ENCODE measurements around the gene ATG10. TPM values are rescaled to one million over a fixed set of nuclear protein-coding genes. Genes with fewer than 3 reads are reported as not detected.
A peak's percentile ranks its signal among the peaks of the same experiment; 100 is the strongest.

Gene ATG10
- total RNA-seq, 1 experiment from 2014 or later: 12.2 TPM

GRCh38 chr5:82274343-82275211, 302.8 kb downstream of the ATG10 start:
- H3K27me3 Mint-ChIP-seq (ENCODE audit: low read depth): no peaks in the 10 kb centered on the region
- ATAC-seq (peak; percentile 70), DNase-seq (ENCODE audit: low spot score) (peak; percentile 79)
- ChIA-PET CTCF (interaction anchor here (0.8 to 1.4 kb wide), 3 partner anchors 16 to 37 kb away, joined by 3 to 5 read pairs (median 4); no protein-coding TSS in a partner anchor), POLR2A (interaction anchor here (1.6 kb wide), 1 partner anchor 19 kb away, joined by 7 read pairs; no protein-coding TSS in a partner anchor)
- H3K27ac Mint-ChIP-seq: peak overlapping the region; percentile 94
- peaks cover 58% of the 10 kb centered on the region for H3K4me1 Mint-ChIP-seq
- H3K9me3 Mint-ChIP-seq: no peaks in the 10 kb centered on the region
- H3K4me3 Mint-ChIP-seq: peak overlapping the region; percentile 47
- H3K36me3 Mint-ChIP-seq: peaks cover 36% of the 10 kb centered on the region
- TF ChIP-seq NR3C1 (CRISPR knock-in tag; conservative IDR thresholded peaks at IDR 0.05; ENCODE audit: low read depth) (peak; percentile 55; the same call in 1 of the 2 replicates), CREB1 (CRISPR knock-in tag; IDR thresholded peaks at IDR 0.05) (peak; percentile 39; the same call in 1 of the 2 replicates), NR1H2 (CRISPR knock-in tag; IDR thresholded peaks at IDR 0.05) (no peak), NFYB (CRISPR knock-in tag; conservative IDR thresholded peaks at IDR 0.05; ENCODE audit: low read depth) (no peak), ZNF281 (CRISPR knock-in tag; IDR thresholded peaks at IDR 0.05) (0 out of 2 replicates have a peak, but pooled peaks have one; percentile 32), SP1 (CRISPR knock-in tag; conservative IDR thresholded peaks at IDR 0.05) (peak; percentile 57; the same call in 1 of the 2 replicates), ZNF416 (CRISPR knock-in tag; IDR thresholded peaks at IDR 0.05) (peak; percentile 97), CTCF (IDR thresholded peaks at IDR 0.05) (no peak), HMGXB4 (CRISPR knock-in tag; IDR thresholded peaks at IDR 0.05) (no peak), ZNF512 (CRISPR knock-in tag; IDR thresholded peaks at IDR 0.05; ENCODE audit: borderline replicate concordance) (no peak), NFATC4 (CRISPR knock-in tag; IDR thresholded peaks at IDR 0.05) (peak; percentile 95), ZNF425 (CRISPR knock-in tag; conservative IDR thresholded peaks at IDR 0.05) (0 out of 2 replicates have a peak, but pooled peaks have one; percentile 71), E2F4 (CRISPR knock-in tag; IDR thresholded peaks at IDR 0.05; ENCODE audit: borderline replicate concordance, low read depth) (no peak), CBFB (CRISPR knock-in tag; IDR thresholded peaks at IDR 0.05; ENCODE audit: low read depth) (0 out of 2 replicates have a peak, but pooled peaks have one; percentile 52), JAZF1 (CRISPR knock-in tag; IDR thresholded peaks at IDR 0.05) (no peak), GTF2I (CRISPR knock-in tag; conservative IDR thresholded peaks at IDR 0.05) (no peak), CREM (CRISPR knock-in tag; IDR thresholded peaks at IDR 0.05) (no peak; the same call in 1 of the 2 replicates), ZNF232 (CRISPR knock-in tag; IDR thresholded peaks at IDR 0.05) (peak; percentile 66; the same call in 1 of the 2 replicates), ETV6 (CRISPR knock-in tag; IDR thresholded peaks at IDR 0.05) (peak; percentile 92; the same call in 1 of the 2 replicates), JUN (CRISPR knock-in tag; IDR thresholded peaks at IDR 0.05) (no peak), ATF3 (CRISPR knock-in tag; conservative IDR thresholded peaks at IDR 0.05) (0 out of 2 replicates have a peak, but pooled peaks have one; percentile 64), SOX15 (CRISPR knock-in tag; IDR thresholded peaks at IDR 0.05) (no peak), E2F1 (CRISPR knock-in tag; IDR thresholded peaks at IDR 0.05) (0 out of 2 replicates have a peak, but pooled peaks have one; percentile 56)

Data from WTC11 (cell line).